ENCODE data around the gene TSPAN9. TPM values are rescaled to one million over a fixed set of nuclear protein-coding genes. Genes with fewer than 3 reads are reported as not detected.

Gene TSPAN9
- total RNA-seq, 1 donor from 2014 or later, result 31.7 TPM

- H3K4me3 Mint-ChIP-seq, result no peak overlapping the region
- no peaks in the 10 kb centered on the region for H3K36me3 Mint-ChIP-seq
Observed at GRCh38 chr12:3335078-3335487, 257.9 kb downstream of the TSPAN9 start.

More at GRCh38 chr12:3335078-3335487, 257.9 kb downstream of the TSPAN9 start:
- DNase-seq (ENCODE audit: extremely low spot score, unreplicated experiment), result no peak
- H3K9me3 Mint-ChIP-seq, result no peaks in the 10 kb centered on the region
- peaks cover 4% of the 10 kb centered on the region for H3K4me1 Mint-ChIP-seq (ENCODE audit: unreplicated experiment)
- H3K27me3 Mint-ChIP-seq, result peaks cover 39% of the 10 kb centered on the region
- TF ChIP-seq CTCF (conservative IDR thresholded peaks at IDR 0.05), result no peak
- no peak overlapping the region for H3K27ac Mint-ChIP-seq

Other genes starting within 250 kb of the TSPAN9 start
- gene NRIP2, start 242.3 kb upstream of the TSPAN9 start, total RNA-seq (ENCODE audit: low replicate concordance), result 1.2 TPM in 1 of 2 replicates, not detected in the other
- gene TEX52, start 220.3 kb upstream of the TSPAN9 start, total RNA-seq (ENCODE audit: low replicate concordance), result not detected in 2 replicates
- 53.9 and 68.6 TPM in 2 replicates for gene FOXM1, start 200.2 kb upstream of the TSPAN9 start, total RNA-seq (ENCODE audit: low replicate concordance)
- 46.8 and 51.7 TPM in 2 replicates for gene RHNO1, start 200.2 kb upstream of the TSPAN9 start, total RNA-seq (ENCODE audit: low replicate concordance)
- gene TULP3, start 186.5 kb upstream of the TSPAN9 start, total RNA-seq (ENCODE audit: low replicate concordance), result 26.5 and 58.9 TPM in 2 replicates
- gene TEAD4, start 118.0 kb upstream of the TSPAN9 start, total RNA-seq (ENCODE audit: low replicate concordance), result 10.8 and 21.6 TPM in 2 replicates

Measured in type B pancreatic cell (in vitro differentiated cells).